Activated CD8-positive, alpha-beta T cell treated with anti-CD3 and anti-CD28 coated beads for 36 hours (primary cell): ENCODE results near the gene SERINC4. TPM values are rescaled to one million over a fixed set of nuclear protein-coding genes. Genes with fewer than 3 reads are reported as not detected.
"Not testable (repeated sequence)": the region's sequence is repeated elsewhere in the genome, so short reads cannot be mapped to it uniquely, and the experiment has no call there.

ENCODE experiments used
- ATAC-seq: fragments of 200-7000 bp; cut with Tn5 transposase; one replicate; pipeline ENCODE4 v1.10.0; 2021; ENCODE audit warnings: mild to moderate bottlenecking, moderate library complexity
- CTCF ChIA-PET: fragments of 350-600 bp; sonication (Branson Sonifier 250); formaldehyde crosslinking; loops from one replicate; lab custom pipeline; 2021; ENCODE audit warnings: antibody characterized with exemption; lab: Charles Lee
- POLR2A ChIA-PET: fragments of 350-600 bp; sonication (Branson Sonifier 250); formaldehyde crosslinking; loops from one replicate; lab custom pipeline; 2021; ENCODE audit warnings: antibody characterized with exemption; lab: Charles Lee
- DNase-seq: peaks from one replicate; pipeline ENCODE4 v3.0.0-alpha.2; 2020
- H3K27ac Mint-ChIP-seq: one replicate; pipeline ENCODE4 v1.8.0; 2021; ENCODE audit warnings: mild to moderate bottlenecking, mixed read lengths
- H3K27me3 Mint-ChIP-seq: one replicate; pipeline ENCODE4 v1.8.0; 2021; ENCODE audit warnings: mixed read lengths
- H3K36me3 Mint-ChIP-seq: one replicate; pipeline ENCODE4 v1.8.0; 2021; ENCODE audit warnings: low read depth, mixed read lengths
- H3K4me1 Mint-ChIP-seq: one replicate; pipeline ENCODE4 v1.8.0; 2021; ENCODE audit warnings: low read depth, mixed read lengths
- H3K4me3 Mint-ChIP-seq: one replicate; pipeline ENCODE4 v1.8.0; 2021; ENCODE audit warnings: mild to moderate bottlenecking, moderate library complexity, mixed read lengths
- H3K9me3 Mint-ChIP-seq: one replicate; pipeline ENCODE4 v1.8.0; 2021; ENCODE audit warnings: mixed read lengths
- CTCF ChIP-seq: fragments of 200-600 bp; IDR thresholded peaks from one replicate; pipeline ENCODE4 v1.8.0; 2022; ENCODE audit warnings: antibody characterized with exemption, mild to moderate bottlenecking
- intact Hi-C: fragments of 100-400 bp; cut with micrococcal nuclease; formaldehyde crosslinking; loops from one replicate; pipeline ENCODE4 v1.10.0; 2022
- total RNA-seq, 2 experiments: library from RNA; stranded (reverse); gene quantifications; one replicate each; pipeline ENCODE4 v1.2.3, GENCODE V29; 2021

Gene SERINC4
- total RNA-seq, 2 experiments from 2014 or later, result 0.09 TPM; not detected in 1

GRCh38 chr15:43762824-43763223 lies 37.2 kb downstream of the SERINC4 start:
- no peak for DNase-seq
- ChIA-PET POLR2A (interaction anchor here (1.6 kb wide), 1 partner anchor 8 kb away, joined by 3 read pairs; no protein-coding TSS in a partner anchor), CTCF (no interaction called here)
- no peak overlapping the region for H3K4me3 Mint-ChIP-seq
- no peaks in the 10 kb centered on the region for H3K9me3 Mint-ChIP-seq
- TF ChIP-seq CTCF, result no peak
- no peak overlapping the region for H3K27ac Mint-ChIP-seq
- no peaks in the 10 kb centered on the region for H3K4me1 Mint-ChIP-seq
- intact Hi-C loops, result no loop called here
- ATAC-seq, result no peak
- peaks cover 56% of the 10 kb centered on the region for H3K36me3 Mint-ChIP-seq
- H3K27me3 Mint-ChIP-seq, result no peaks in the 10 kb centered on the region

DNA sequence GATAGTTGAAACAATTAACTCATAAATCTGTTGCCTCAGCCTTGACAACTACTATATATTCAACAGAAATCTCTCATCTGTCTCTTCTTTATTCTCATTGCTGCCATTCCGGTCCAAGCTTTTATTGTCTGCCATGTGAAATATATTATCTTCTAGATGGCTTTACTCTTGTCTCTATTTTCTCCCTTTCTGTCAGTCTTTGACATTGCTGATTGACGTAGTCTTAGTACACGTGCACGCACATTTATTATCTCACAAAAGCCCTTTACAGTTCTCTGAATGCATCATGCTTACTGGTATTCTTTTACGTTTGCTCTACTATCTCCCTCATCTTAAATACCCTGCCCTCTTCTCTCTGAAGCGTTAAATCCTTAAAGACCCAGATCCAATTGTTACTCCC lies 48.1 kb downstream of the SERINC4 start:
- CTCF ChIA-PET, result interaction anchor here (1.2 to 9.8 kb wide), 2 partner anchors 20 to 25 kb away, joined by 3 to 52 read pairs; partner anchors contain the start of gene ELL3
- Mint-ChIP-seq H3K36me3 (peaks cover 49% of the 10 kb centered on the region), H3K4me3 (no peak overlapping the region), H3K27ac (peak overlapping the region; percentile 25), H3K9me3 (no peaks in the 10 kb centered on the region), H3K4me1 (peaks cover 48% of the 10 kb centered on the region), H3K27me3 (no peaks in the 10 kb centered on the region)
- intact Hi-C loops, result no loop called here
- DNase-seq, result no peak
- no peak for TF ChIP-seq CTCF
- POLR2A ChIA-PET, result interaction anchor here (1.3 kb wide), 1 partner anchor 25 kb away, joined by 3 read pairs; the partner anchor contains the start of gene ELL3
- ATAC-seq, result no peak

- TF ChIP-seq CTCF, result no peak
- intact Hi-C loops, result no loop called here
- H3K27ac Mint-ChIP-seq, result peak overlapping the region; percentile 85
- H3K4me3 Mint-ChIP-seq, result peak overlapping the region; percentile 96
- no peaks in the 10 kb centered on the region for H3K27me3 Mint-ChIP-seq
- H3K4me1 Mint-ChIP-seq, result peaks cover 45% of the 10 kb centered on the region
- H3K36me3 Mint-ChIP-seq, result peaks cover 41% of the 10 kb centered on the region
- DNase-seq (peak; percentile 69), ATAC-seq (peak; percentile 43)
- CTCF ChIA-PET, result interaction anchor here (1.3 to 1.6 kb wide), 3 partner anchors 20 to 309 kb away, joined by 4 to 7 read pairs (median 4); partner anchors contain the start of gene ELL3
- POLR2A ChIA-PET, result interaction anchor here (0.7 to 2.4 kb wide), 7 partner anchors 21 to 239 kb away, joined by 3 to 9 read pairs (median 3); partner anchors contain the start of genes ELL3, HYPK and SERINC4
- no peaks in the 10 kb centered on the region for H3K9me3 Mint-ChIP-seq
Measured at GRCh38 chr15:43749690-43750345, 50.2 kb downstream of the SERINC4 start.

GRCh38 chr15:43748376-43748775 lies 51.6 kb downstream of the SERINC4 start:
- POLR2A ChIA-PET, result interaction anchor here (0.9 to 1.8 kb wide), 2 partner anchors 8 to 79 kb away, joined by 3 to 5 read pairs; no protein-coding TSS in a partner anchor
- no peak for TF ChIP-seq CTCF
- Mint-ChIP-seq H3K9me3 (no peaks in the 10 kb centered on the region), H3K27ac (peak overlapping the region; percentile 85), H3K4me3 (peak overlapping the region; percentile 96), H3K36me3 (peaks cover 37% of the 10 kb centered on the region), H3K4me1 (peaks cover 39% of the 10 kb centered on the region), H3K27me3 (no peaks in the 10 kb centered on the region)
- intact Hi-C loops, result no loop called here
- peak; percentile 15 for ATAC-seq
- CTCF ChIA-PET, result interaction anchor here (1.5 kb wide), 1 partner anchor 308 kb away, joined by 4 read pairs; no protein-coding TSS in a partner anchor
- peak; percentile 26 for DNase-seq

GRCh38 chr15:43746903-43747309 lies 53.1 kb downstream of the SERINC4 start:
- Mint-ChIP-seq H3K36me3 (peaks cover 28% of the 10 kb centered on the region), H3K4me3 (peak overlapping the region; percentile 96), H3K4me1 (peaks cover 27% of the 10 kb centered on the region), H3K27ac (peak overlapping the region; percentile 98)
- H3K9me3 Mint-ChIP-seq, intact Hi-C loops, CTCF ChIA-PET, H3K27me3 Mint-ChIP-seq: not testable (repeated sequence)
- ATAC-seq (peak; percentile 18), DNase-seq (peak; percentile 46)
- POLR2A ChIA-PET, result interaction anchor here (0.8 to 1.6 kb wide), 5 partner anchors 18 to 85 kb away, joined by 3 to 4 read pairs (median 3); partner anchors contain the start of genes HYPK, MFAP1, SERF2 and SERINC4
